ENCODE results near the gene CD22. TPM values are rescaled to one million over a fixed set of nuclear protein-coding genes. Genes with fewer than 3 reads are reported as not detected.

CD22 gene
- total and polyA plus RNA-seq, 4 donors = 0.15 to 4.1 (median 1.3) TPM

GRCh38 chr19:35332817-35333216 lies 3.8 kb downstream of the CD22 start:
- 83% methylated on average over 12 of the region's 12 CpGs for WGBS
- no peak overlapping the region for H3K4me3 ChIP-seq (ENCODE audit: low read depth in 1 of 3, low read length in 3 of 3)
- no peak overlapping the region for H3K27ac ChIP-seq (ENCODE audit: low read depth in 1 of 2, low read length in 2 of 2)
- H3K9me3 ChIP-seq (ENCODE audit: control insufficient read depth in 4 of 4, low read length in 3 of 4) = no peaks in the 10 kb centered on the region
- DNase-seq (ENCODE audit: low spot score) = no peak
- H3K36me3 ChIP-seq (ENCODE audit: control insufficient read depth in 4 of 4, insufficient read depth in 3 of 4, low read depth in 1 of 4, low read length in 3 of 4) = no peaks in the 10 kb centered on the region
- H3K27me3 ChIP-seq (ENCODE audit: control insufficient read depth in 4 of 4, insufficient read depth in 4 of 4, low read length in 3 of 4) = no peaks in the 10 kb centered on the region
- TF ChIP-seq ATF3 (IDR thresholded peaks at IDR 0.05) (no peak), RAD21 (IDR thresholded peaks at IDR 0.05) (no peak), EGR1 (IDR thresholded peaks at IDR 0.05; ENCODE audit: low read depth in 2 of 2) (no peak), SP1 (IDR thresholded peaks at IDR 0.05) (no peak), FOXA2 (IDR thresholded peaks at IDR 0.05) (no peak), HNF4A (conservative IDR thresholded peaks at IDR 0.05) (no peak), GABPA (IDR thresholded peaks at IDR 0.05 in 1 of 2, conservative IDR thresholded peaks at IDR 0.05 in 1 of 2) (no peak), RXRA (IDR thresholded peaks at IDR 0.05) (no peak), NR2F2 (IDR thresholded peaks at IDR 0.05) (no peak), TAF1 (conservative IDR thresholded peaks at IDR 0.05) (no peak), HNF4G (IDR thresholded peaks at IDR 0.05) (no peak), FOXA1 (IDR thresholded peaks at IDR 0.05) (no peak), JUND (IDR thresholded peaks at IDR 0.05) (no peak)
- TF ChIP-seq, protein P1, sequence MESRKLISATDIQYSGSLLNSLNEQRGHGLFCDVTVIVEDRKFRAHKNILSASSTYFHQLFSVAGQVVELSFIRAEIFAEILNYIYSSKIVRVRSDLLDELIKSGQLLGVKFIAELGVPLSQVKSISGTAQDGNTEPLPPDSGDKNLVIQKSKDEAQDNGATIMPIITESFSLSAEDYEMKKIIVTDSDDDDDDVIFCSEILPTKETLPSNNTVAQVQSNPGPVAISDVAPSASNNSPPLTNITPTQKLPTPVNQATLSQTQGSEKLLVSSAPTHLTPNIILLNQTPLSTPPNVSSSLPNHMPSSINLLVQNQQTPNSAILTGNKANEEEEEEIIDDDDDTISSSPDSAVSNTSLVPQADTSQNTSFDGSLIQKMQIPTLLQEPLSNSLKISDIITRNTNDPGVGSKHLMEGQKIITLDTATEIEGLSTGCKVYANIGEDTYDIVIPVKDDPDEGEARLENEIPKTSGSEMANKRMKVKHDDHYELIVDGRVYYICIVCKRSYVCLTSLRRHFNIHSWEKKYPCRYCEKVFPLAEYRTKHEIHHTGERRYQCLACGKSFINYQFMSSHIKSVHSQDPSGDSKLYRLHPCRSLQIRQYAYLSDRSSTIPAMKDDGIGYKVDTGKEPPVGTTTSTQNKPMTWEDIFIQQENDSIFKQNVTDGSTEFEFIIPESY (IDR thresholded peaks at IDR 0.05) = no peak
- TF ChIP-seq, protein P2, sequence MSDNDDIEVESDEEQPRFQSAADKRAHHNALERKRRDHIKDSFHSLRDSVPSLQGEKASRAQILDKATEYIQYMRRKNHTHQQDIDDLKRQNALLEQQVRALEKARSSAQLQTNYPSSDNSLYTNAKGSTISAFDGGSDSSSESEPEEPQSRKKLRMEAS (IDR thresholded peaks at IDR 0.05) = no peak
- TF ChIP-seq, protein P3, sequence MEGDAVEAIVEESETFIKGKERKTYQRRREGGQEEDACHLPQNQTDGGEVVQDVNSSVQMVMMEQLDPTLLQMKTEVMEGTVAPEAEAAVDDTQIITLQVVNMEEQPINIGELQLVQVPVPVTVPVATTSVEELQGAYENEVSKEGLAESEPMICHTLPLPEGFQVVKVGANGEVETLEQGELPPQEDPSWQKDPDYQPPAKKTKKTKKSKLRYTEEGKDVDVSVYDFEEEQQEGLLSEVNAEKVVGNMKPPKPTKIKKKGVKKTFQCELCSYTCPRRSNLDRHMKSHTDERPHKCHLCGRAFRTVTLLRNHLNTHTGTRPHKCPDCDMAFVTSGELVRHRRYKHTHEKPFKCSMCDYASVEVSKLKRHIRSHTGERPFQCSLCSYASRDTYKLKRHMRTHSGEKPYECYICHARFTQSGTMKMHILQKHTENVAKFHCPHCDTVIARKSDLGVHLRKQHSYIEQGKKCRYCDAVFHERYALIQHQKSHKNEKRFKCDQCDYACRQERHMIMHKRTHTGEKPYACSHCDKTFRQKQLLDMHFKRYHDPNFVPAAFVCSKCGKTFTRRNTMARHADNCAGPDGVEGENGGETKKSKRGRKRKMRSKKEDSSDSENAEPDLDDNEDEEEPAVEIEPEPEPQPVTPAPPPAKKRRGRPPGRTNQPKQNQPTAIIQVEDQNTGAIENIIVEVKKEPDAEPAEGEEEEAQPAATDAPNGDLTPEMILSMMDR (IDR thresholded peaks at IDR 0.05; ENCODE audit: low read depth, low read length, missing input control) = no peak
- H3K4me1 ChIP-seq (ENCODE audit: control insufficient read depth in 4 of 4, insufficient read depth in 4 of 4, low read length in 3 of 4) = no peaks in the 10 kb centered on the region
- no peak overlapping the region for H3K9ac ChIP-seq (ENCODE audit: low read depth in 1 of 2, low read length in 2 of 2)

DNA sequence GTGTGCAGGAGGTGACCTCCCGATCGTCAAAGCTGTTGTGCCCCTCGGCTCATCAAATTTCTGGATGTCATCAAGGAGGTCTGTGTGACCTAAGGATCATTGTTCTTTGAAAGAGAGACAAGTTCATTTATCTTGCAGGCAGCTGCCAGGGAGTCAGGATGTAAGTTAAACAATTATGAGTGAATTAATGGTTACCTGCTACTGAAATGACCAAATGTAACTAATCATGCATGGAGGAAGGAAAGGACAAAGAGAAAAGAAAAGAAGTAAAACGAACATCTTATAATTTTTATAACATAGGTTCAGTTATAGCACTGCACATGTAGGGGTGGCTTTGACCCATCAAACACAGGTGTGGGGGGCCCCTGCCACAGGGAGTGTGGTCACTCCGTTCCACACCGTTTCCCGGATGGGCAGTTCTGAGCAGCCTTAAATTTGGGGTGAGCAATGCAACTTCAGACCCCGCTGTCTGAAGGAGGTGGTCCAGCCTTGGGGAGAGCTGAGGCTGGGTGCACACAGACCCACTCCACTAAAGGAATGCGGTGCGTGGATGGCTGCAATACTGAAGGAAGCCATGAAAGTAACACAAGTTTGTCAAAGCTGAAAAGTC lies 5.3 kb downstream of the CD22 start:
- no peak for DNase-seq (ENCODE audit: low spot score)
- 90% methylated on average over 10 of the region's 10 CpGs for WGBS
- Histone ChIP-seq H3K4me3 (ENCODE audit: low read depth in 1 of 3, low read length in 3 of 3) (no peak overlapping the region), H3K36me3 (ENCODE audit: control insufficient read depth in 4 of 4, insufficient read depth in 3 of 4, low read depth in 1 of 4, low read length in 3 of 4) (no peaks in the 10 kb centered on the region), H3K27me3 (ENCODE audit: control insufficient read depth in 4 of 4, insufficient read depth in 4 of 4, low read length in 3 of 4) (no peaks in the 10 kb centered on the region), H3K9me3 (ENCODE audit: control insufficient read depth in 4 of 4, low read length in 3 of 4) (no peaks in the 10 kb centered on the region), H3K27ac (ENCODE audit: low read depth in 1 of 2, low read length in 2 of 2) (no peak overlapping the region), H3K9ac (ENCODE audit: low read depth in 1 of 2, low read length in 2 of 2) (no peak overlapping the region), H3K4me1 (ENCODE audit: control insufficient read depth in 4 of 4, insufficient read depth in 4 of 4, low read length in 3 of 4) (no peaks in the 10 kb centered on the region)
- no peak for TF ChIP-seq JUND (IDR thresholded peaks at IDR 0.05)
